Activated CD8-positive, alpha-beta memory T cell treated with anti-CD3 and anti-CD28 coated beads for 24 hours (primary cell): Measurements from ENCODE around the gene DNAAF1.

Experiments used
- DNase-seq: peaks from one replicate; pipeline ENCODE4 v3.0.0-alpha.2; 2020

Gene DNAAF1

DNA sequence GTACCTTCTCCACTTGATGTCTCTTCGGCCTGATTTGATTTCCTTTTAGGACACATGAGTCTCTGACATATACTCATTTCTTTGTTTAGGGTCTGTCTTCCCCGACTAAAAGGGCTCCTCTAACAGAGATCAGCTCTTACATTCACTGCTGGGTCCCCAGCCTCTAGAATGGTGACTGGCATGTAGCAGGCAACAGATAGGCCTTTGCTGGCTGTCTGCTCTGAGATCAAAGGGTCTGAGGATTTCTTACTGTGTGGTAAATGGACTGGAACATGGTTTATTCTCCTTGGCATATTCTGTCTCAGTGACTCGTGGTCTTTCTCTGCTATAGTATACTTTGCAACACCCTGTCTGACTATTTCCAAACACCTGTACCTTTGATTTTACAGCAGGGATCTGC is 16.7 kb downstream of the DNAAF1 start:
- DNase-seq: no peak

DNA sequence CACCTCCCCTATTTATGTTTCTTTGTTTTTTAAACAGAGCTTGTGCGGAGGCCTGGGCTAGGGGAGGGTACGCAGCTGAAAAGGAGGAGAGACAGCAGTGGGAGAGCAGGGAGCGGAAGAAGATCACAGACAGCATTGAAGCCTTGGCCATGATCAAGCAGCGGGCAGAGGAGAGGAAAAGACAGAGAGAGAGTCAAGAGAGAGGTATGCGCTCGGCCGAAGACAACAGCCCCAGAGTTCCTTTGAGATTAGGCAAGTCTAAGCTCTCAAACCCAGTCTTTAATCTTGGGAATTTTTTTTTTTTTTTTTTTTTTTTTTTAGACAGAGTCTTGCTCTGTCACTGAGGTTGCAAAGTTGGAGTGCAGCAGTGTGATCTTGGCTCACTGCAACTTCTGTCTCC is 20.6 kb downstream of the DNAAF1 start:
- DNase-seq: no peak

DNA sequence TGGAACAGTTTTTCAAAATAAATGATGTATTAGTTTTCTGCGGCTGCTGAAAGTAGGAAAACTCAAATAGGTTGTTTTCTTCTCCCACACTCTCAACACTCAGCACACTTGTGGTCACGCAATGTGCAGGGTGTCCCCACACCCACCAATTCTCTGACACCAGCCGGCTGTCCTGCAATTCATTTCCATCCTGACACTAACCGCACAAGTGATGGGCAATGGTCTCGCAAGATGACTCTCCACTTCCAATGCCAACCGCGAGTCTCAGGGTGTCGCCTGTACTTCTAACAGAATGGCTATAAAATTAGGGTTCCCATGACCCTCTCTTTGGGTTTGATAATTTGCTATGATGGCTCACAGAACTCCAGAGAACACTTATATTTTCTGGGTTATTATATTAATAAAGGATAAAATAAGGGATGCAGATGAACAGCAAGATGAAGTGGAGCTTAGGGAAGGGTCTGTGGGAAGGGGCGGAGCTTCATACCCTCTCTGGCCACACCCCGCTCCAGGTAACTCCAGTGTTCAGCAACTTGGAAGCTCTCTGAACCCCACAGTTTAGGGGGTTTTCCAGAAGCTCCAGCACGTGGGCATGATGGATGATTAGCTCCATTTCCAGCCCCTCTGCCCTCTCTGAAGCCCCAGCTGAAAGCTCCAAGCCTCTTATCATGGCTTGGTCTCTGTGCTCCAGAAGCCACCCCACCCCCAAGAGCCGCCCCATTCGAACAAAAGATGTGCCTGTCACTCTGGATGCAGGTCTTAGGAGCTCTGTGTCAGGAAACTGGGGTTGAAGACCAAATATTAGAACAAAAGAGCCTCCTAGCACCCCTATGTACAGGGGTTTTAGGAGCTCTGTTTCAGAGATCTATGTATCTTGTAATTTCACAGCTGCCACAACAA is 21.9 kb downstream of the DNAAF1 start:
- no peak for DNase-seq

GRCh38 chr16:84169765-84170310 is 24.7 kb downstream of the DNAAF1 start:
- no peak for DNase-seq

DNA sequence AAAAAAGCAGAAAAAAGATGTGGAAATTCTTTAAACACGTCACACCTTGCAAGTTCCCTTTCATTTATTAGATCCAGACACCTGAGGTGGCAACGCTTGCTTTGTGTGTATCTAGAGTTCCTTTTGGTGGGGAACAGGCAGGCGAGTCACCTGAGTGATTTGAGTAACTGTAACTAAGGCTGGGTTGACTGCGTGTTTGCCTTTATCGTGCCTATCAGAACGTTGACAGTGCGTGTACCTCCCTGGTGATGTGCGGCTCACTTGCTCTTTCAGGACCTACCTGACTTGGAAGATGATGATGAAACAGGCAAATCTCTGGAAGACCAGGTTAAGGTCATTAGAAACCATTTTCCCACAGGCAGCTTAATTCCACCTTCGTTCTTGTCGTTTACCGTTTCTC is 29.3 kb downstream of the DNAAF1 start:
- no peak for DNase-seq

DNA sequence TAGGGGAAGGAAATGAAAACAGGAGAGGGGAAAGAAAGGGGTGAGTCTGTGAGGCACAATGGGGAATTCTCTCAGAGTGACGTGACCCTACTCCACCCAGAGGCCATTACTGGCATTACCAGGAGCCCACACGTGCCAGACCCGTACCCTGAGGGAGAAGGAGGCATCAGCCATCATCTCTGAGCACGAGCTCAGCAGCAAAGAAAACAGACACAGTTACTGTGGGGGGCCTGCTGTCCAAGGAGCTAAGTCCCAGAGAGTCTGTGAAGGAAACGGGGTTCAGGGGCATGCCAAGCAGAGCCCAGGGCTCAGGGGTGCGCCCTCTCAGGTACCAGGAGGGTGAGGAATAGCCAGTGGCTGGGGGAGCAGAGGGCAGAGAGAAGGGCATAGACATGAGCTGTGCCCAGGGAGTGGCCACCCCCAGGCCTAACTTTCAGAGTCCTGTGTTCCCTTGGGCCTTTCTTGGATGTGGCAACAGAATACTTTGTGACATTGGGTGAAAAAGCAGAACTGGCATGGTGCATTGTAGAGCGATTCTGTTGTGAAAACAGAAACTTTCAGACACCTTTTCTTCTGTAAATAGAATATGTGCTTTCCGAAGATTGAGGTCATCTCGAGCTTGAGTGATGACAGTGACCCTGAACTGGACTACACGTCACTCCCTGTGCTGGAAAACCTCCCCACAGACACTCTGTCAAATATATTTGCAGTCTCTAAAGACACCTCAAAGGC is 30.4 kb downstream of the DNAAF1 start:
- DNase-seq: peak; percentile 77

- DNase-seq: no peak
Measured at GRCh38 chr16:84176192-84177053, 31.3 kb downstream of the DNAAF1 start.

GRCh38 chr16:84177741-84178073 is 32.6 kb downstream of the DNAAF1 start:
- no peak for DNase-seq

- no peak for DNase-seq
Measured at GRCh38 chr16:84178146-84178765, 33.1 kb downstream of the DNAAF1 start.

DNA sequence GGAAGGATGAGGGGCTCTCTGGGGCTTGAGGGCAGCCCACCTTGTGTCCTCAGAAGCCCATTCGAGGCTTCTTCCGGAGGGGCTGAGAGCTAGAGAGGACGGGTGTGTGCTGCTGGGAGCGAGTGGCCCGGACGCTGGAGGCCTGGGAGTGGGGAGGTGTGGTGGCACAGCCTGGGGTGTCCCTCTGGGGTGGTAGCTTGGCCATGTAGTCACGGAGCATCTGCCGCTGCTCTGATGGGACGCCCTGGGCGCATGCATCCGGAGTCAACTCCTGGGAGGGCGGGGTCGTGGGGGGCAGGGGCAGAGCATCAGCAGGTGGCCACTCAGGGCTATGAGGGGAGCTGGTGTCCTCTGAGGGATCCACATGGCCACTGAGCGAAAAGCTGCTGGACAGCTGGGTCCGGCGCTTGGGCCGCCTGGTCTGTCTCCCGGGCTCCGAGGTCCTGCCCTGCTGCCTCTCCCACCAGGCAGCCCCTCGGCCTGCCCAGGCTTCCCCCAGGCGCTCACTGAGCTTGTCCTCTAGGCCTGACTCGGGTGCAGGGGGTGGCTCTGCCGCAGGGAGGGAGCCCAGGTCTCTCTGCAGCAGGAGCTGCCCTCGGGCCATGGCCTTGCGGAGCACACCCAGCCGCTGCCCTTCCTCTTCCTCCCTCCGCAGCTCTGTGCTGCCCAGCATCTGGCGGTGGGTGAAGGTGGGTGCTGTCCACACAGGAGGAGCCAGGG is 33.9 kb downstream of the DNAAF1 start:
- DNase-seq: no peak

DNA sequence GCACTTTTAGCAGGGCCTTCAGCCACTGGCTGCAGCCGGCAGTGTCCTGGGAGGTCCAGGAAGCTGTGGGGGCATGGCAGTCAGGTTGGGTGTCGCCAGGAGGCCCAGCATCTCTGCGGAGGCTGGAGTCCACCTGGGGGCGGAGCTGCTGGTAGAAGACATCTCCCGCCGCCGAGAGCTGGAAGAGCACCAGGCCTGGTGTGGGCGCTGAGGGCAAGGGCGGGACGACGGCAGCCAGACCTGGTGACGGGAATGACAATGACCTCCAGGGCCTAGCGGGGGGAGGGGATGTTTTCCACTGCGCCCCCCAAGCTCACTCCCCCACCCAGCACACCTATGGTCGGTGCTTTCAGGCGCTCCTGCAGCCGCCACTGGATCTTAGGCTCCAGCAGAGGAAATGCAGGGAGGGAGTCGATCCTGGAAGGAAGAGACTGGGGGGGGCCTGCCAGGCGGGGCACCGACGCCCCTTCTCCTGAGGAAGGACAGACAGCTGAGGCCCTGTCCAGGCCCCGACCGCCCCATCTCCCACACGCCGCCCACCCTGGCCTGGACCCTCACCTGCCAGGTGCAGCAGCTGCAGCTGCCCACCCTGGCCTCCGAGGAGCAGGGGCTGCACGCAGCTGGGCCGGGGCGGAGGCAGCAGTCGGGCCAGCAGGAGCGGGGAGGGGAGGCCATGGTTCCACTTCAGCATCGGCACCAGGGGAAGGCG is 34.7 kb downstream of the DNAAF1 start:
- DNase-seq: no peak

DNA sequence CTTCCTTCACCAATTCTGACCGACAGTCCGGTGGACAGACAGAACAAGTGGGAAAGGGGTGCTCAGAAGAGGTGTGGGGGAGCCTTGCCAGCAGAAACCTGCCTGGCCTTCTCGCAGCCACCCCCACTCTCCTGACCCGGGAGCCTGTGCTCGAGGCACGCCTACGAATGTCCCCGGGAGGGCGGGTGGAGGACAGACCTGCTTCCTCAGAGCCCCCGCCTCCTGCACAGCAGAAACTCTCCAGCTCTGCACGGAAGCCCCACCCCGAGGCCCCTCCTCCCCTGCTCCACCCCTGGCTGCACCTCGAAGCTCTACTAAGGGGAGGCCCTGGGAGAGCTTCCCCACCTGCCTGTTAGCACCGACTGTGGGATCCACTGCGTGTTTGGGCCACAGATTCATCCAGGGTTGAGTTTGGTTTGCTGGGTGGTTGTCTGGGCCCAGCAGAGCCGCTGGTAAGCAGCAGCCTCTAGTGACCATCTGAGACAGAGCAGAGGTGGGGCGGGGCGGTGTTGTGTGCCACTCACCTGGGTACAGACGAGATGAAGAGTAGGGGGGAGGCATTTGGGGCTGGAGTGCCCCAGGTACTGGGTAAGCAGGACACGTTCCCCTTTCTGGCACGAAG is 35.5 kb downstream of the DNAAF1 start:
- no peak for DNase-seq

- DNase-seq: no peak
Measured at GRCh38 chr16:84181144-84181915, 36.2 kb downstream of the DNAAF1 start.

DNA sequence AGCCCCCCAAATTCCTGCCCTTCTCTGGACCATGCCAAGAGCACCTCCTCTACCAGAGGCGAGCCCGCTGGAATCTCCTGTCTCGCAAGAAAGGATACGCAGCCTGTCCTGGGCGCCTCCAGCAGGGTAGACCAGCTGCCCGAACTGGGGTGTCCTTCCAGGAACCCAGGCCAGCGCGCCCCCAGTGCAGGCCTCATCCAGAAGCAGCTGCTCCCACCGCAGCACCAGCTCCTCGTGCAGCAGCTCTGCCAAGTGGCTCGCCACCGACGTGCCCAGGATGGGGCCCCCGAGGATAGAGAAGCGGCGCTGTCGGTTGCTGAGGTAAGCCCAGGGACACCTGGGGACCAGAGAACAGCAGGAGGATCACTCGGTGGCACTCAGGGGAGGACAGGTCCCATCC is 37.0 kb downstream of the DNAAF1 start:
- DNase-seq: no peak

GRCh38 chr16:84182680-84183571 is 37.8 kb downstream of the DNAAF1 start:
- DNase-seq: no peak

DNA sequence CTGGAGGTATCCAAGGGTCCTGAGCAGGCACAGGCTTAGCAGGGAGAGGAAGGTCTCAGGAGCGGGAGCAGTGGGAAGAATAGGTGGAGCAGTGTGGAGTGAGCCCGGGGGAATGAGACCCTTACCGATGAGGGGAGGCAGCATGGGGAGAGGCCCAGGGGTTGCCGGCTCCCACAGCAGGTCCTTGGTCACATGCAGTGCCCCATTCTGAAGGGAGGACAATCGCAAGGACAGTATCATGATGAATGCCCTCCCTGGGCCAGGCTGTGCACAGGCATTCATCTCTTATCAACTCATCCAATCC is 38.4 kb downstream of the DNAAF1 start:
- no peak for DNase-seq

DNA sequence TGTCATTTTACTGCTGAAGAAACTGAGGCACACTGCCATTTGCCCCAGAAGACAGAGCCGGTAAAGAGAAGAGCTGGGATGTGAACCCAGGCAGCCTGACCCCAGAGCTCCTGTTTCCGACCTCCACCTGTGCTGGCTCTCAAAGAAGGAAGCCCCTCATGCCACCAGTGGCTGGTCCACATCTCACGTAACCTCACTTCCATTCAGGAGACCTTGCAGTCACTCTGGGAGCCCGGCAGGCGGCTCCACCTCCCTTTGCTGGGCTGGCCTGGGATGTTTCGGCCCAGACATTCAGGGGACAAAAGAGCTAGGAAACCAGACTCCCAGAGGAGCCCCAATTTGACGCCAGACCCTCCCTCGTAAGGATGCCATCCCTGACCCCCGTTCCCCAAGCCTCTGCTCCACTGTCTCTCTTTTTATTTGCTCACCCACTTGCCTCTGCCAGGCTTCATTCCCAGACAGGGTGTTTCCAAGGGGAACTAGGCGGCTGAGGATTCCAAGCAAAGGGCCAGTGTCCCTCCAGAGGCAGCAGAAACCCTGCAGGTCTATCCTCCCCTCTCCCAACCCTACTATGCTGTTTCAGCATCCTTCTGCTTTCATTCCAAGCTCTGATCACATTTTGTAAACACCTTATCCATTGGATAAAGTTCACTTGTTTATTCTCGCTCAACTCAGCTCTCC is 38.9 kb downstream of the DNAAF1 start:
- DNase-seq: no peak

DNA sequence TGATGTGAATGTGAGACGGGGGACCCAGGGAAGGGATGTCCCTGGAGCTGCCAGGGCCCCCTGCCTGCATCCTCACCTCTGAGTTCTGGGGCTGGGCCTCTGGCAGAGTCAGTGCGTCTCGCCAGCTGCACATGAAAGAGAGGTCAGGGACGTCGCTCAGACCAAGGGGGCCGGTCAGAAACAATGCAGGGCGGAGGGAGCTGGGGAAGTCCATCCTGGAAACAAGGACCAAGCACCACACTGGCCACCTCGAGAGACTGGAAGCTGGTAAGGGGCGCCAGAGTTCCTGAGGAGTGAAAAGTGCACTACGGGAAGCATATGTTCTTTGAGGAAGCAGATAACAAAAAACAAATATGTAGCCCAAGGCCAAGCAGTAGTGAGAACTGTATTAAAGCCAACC is 39.7 kb downstream of the DNAAF1 start:
- no peak for DNase-seq
